GM12874 (cell line): Measurements from ENCODE around the gene UBE3D.

Experiments
- CTCF ChIP-seq: IDR thresholded peaks from 2 replicates; pipeline ENCODE4 v1.5.1; 2011; ENCODE audit warnings: low read depth, mild to moderate bottlenecking, control low read depth, low read length, moderate library complexity; ENCODE audit not compliant: insufficient read depth

The UBE3D gene

GRCh38 chr6:82842721-82843120 is 222.9 kb downstream of the UBE3D start:
- no peak for TF ChIP-seq CTCF
